ENCODE results near the gene ITGAL. TPM values are rescaled to one million over a fixed set of nuclear protein-coding genes. Genes with fewer than 3 reads are reported as not detected.
A peak's percentile ranks its signal among the peaks of the same experiment; 100 is the strongest.
"Not testable (repeated sequence)": the region's sequence is repeated elsewhere in the genome, so short reads cannot be mapped to it uniquely, and the experiment has no call there.

The ITGAL gene
- total RNA-seq, 1 experiment from 2014 or later = not detected

DNA sequence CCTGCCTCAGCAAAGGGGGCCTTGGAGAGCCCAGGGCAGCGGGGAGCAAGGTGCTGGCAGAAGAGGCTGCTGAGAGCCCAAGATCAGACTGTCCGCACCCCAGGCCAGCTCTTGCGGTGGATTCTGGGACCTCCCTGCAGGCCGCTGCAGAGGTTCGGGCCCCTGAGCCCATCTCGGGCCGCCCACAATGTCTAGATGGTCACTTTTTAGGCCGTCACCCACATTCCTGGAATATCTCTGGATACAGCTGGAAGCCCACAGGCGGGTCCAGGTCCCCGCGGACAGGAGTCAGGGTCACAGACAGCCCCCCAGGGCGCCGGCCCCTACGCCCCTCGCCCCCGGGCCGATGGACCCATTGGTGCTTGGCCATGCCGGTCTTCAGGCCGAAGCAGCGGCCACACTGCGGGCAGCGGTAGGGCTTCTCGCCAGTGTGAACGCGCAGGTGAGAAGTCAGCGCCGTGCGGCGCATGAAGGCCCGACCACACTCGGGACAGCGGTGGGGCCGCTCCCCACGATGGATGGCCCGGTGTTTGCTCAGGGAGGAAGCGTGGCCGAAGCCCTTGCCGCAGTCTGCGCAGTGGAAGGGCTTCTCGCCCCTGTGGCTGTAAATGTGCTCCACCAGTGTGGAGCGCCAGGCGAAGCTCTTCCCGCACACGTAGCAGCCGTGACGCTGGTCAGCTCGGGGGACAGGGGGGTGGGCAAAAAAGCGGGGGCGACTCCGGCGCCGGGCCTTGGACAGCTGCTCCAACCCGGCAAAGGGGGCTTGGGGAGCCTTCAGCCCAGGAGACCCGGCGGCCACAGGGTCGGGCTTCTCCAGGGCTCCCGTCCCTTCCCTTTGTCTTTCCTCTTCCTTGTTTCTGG is 60.0 kb downstream of the ITGAL start:
- DNase-seq (ENCODE audit: low read depth in 1 of 2, low spot score in 2 of 2) = no peak
- H3K9me3 ChIP-seq (replicated peaks) = no peaks in the 10 kb centered on the region
- H3K27me3 ChIP-seq (replicated peaks) = no peaks in the 10 kb centered on the region
- H3K4me1 ChIP-seq (replicated peaks) = peaks cover 23% of the 10 kb centered on the region
- H3K36me3 ChIP-seq = no peaks in the 10 kb centered on the region
- no peak overlapping the region for H3K4me3 ChIP-seq
- H3K27ac ChIP-seq = no peak overlapping the region

DNA sequence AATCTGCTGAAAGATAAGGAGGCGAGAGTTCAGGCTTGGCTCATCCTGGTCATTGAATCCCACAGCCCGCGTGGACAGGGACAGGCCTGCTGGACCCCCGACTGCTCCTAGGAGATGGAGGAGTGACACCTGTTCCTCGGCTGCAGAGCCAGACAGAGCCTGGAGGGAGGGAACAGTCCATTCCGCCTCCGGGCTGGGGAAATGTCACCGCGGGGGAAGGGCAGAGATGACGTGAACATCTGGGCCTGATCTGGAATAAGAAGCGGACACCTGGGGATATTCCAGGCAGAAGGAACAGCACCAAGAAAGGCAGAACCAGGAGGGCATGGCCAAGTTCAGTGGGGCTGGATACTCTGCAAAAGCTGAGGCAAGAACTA is 60.6 kb downstream of the ITGAL start:
- Histone ChIP-seq H3K9me3 (replicated peaks) (no peaks in the 10 kb centered on the region), H3K4me1 (replicated peaks) (peaks cover 20% of the 10 kb centered on the region), H3K27ac (no peak overlapping the region), H3K27me3 (replicated peaks) (no peaks in the 10 kb centered on the region), H3K36me3 (no peaks in the 10 kb centered on the region), H3K4me3 (no peak overlapping the region)
- no peak for DNase-seq (ENCODE audit: low read depth in 1 of 2, low spot score in 2 of 2)

DNA sequence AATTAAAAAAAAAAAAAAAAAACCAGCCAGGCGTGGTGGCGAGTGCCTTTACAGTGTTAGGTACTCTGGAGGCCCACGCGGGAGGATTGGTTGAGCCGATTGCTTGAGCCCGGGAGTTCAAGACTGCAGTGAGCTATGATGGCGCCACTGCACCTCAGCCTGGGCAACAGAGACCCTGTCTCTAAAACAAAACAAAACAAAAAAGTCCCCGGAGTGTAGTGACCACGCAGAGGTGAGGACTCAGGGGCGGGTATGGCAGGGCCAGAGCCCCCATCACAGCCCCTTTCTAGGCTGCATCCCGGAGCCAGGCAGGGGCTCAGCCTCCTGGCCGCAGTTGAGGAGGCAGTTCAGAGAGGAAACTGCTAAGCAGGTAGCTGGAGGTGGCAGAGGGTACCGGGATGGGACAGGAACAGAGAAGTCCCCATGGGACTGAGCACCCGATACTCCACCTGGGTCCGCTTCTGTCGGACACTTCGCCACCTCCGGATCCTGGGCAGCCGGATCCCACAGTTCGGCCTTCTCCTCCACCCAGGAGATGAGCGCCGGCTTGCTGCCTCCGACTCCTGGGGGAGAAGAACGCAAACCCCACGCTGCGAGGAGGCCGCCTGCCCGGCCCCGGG is 61.3 kb downstream of the ITGAL start:
- peaks cover 20% of the 10 kb centered on the region for H3K4me1 ChIP-seq (replicated peaks)
- no peaks in the 10 kb centered on the region for H3K36me3 ChIP-seq
- DNase-seq (ENCODE audit: low read depth in 1 of 2, low spot score in 2 of 2) = no peak
- peak overlapping the region; percentile 47 for H3K4me3 ChIP-seq
- peak overlapping the region; percentile 73; the same call in 1 of the 2 replicates for H3K27ac ChIP-seq
- no peaks in the 10 kb centered on the region for H3K9me3 ChIP-seq (replicated peaks)
- no peaks in the 10 kb centered on the region for H3K27me3 ChIP-seq (replicated peaks)

DNA sequence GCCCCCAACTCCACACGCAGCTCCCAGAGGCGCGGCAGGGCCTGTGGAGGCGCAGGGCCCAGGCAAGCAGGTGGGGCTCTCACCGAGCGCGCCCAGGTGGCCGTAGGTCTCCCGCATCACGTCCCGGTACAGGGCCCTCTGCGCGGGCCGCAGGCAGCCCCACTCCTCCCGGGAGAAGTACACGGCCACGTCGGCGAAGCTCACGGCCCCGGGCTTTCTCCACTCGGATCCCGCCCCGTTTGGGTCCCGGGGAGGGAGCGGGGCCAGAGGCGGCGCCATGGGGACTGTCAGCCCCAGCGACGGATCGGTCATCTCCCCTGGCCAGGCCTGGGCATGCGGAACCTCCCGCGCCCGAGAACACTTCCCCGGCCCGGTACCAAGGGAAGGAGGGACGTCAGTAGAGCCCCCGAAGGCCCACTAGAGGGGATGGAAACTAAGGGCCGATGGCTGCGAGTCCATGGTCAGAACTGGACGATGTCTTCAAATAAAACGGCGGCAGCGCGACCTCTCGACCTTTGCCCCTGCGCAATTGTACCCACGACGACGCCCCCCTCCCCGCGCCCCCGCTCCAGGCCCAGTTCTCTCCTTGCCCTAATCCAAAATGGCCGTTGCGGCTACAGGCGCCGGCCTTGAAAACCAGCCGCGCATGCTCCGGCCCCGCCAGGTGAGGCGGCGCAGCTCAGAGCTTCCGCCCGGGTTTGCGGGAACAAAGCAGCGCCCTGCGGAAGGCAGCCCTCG is 62.0 kb downstream of the ITGAL start, which contains the start of gene ZNF747:
ZNF747 (minus strand) TSS at position 491 of the 738 bp plus-strand sequence; CDS start at position 312, 179 bp downstream.
- peaks cover 20% of the 10 kb centered on the region for H3K4me1 ChIP-seq (replicated peaks)
- H3K4me3 ChIP-seq = peak within 1 kb of the TSS; percentile 47
- peak; percentile 77 to 79 for DNase-seq (ENCODE audit: low read depth in 1 of 2, low spot score in 2 of 2)
- H3K27ac ChIP-seq = peak within 1 kb of the TSS; percentile 73
- H3K9me3 ChIP-seq (replicated peaks) = no peaks in the 10 kb centered on the region
- no peaks in the 10 kb centered on the region for H3K36me3 ChIP-seq
- no peaks in the 10 kb centered on the region for H3K27me3 ChIP-seq (replicated peaks)

DNA sequence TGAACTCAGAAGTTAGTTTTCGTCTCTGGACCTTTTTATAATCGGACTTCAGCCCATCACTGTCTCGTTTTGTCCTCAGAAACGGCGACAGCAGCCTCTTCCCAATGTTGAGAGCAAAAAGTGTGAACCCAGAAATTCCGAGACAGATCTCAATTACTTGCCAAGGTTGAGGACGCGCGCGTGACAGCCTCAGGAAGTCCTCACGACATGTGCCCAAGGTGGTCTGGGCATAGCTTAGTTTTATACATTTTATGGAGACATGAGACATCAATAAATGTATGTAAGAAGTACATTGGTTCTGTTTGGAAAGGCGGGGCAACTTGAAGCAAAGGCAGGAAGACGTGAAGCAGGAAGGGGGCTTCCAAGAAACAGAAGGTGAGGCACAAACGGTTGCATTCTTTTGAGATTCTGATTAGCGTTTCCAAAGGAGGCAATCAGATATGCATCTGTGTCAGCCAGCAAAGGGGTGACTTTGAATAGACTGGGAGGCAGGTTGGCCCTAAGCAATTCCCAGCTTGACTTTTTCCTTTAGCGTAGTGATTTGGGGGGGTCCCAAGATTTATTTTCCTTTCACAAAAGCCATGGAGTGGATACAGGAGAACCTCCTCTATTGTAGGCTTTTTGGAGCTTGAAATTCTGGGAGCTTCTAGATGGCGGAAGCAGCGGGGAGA is 62.7 kb downstream of the ITGAL start:
- peaks cover 20% of the 10 kb centered on the region for H3K4me1 ChIP-seq (replicated peaks)
- H3K9me3 ChIP-seq (replicated peaks) = no peaks in the 10 kb centered on the region
- peak overlapping the region; percentile 73 for H3K27ac ChIP-seq
- H3K36me3 ChIP-seq = no peaks in the 10 kb centered on the region
- peak in 1 of 2 experiments; percentile 35 for DNase-seq (ENCODE audit: low read depth in 1 of 2, low spot score in 2 of 2)
- peak overlapping the region; percentile 47 for H3K4me3 ChIP-seq
- no peaks in the 10 kb centered on the region for H3K27me3 ChIP-seq (replicated peaks)

DNA sequence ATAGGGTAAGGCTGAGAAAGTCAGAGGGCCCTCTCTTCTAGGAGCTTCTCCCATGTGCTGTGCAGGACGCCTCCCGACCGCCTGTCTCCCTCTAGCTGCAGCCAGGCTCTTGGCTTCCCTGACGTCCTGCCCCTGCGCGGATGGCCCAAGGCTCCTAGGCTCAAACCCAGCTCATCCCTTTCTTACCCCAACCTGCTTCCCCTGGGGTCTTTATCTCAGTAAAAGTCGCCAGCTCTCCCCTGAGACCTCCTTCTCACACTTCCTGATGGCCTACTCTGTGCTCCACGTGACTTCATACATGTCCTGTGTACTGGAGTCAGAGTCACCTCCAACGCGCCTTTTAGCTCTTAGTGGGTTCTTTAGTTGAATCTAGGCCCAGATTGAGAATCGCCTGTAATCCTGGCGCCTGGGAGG is 63.2 kb downstream of the ITGAL start:
- no peaks in the 10 kb centered on the region for H3K36me3 ChIP-seq
- H3K4me3 ChIP-seq = peak overlapping the region; percentile 47
- no peaks in the 10 kb centered on the region for H3K9me3 ChIP-seq (replicated peaks)
- DNase-seq (ENCODE audit: low read depth in 1 of 2, low spot score in 2 of 2) = peak in 1 of 2 experiments; percentile 39
- H3K4me1 ChIP-seq (replicated peaks) = peaks cover 20% of the 10 kb centered on the region
- H3K27me3 ChIP-seq (replicated peaks) = no peaks in the 10 kb centered on the region
- H3K27ac ChIP-seq = no peak overlapping the region

DNA sequence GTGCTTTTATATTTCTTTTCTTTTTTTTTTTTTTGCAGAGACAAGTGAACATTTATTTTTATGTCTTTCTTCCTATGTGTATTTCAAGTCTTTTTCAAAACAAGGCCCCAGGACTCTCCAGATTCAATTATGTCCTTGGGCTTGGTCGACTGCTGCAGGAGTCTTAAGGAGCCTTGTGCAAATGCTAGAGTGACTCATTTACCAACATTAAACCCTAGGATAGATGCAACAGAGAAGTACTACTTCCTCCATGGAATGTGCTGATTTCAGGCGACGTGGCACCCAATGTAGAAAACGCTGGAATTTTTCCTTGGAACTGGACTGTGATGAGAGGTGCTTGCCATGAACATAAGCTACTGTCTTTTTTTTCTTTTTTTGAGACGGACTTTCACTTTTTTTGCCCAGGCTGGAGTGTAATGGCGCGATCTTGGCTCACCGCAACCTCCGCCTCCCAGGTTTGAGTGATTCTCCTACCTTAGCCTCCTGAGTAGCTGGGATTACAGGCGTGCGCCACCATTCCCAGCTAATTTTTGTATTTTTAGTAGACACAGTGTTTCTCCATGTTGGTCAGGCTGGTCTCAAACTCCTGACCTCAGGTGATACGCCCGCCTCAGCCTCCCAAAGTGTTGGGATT is 64.0 kb downstream of the ITGAL start:
- H3K27ac ChIP-seq; H3K9me3 ChIP-seq (replicated peaks); H3K4me3 ChIP-seq; H3K27me3 ChIP-seq (replicated peaks); H3K36me3 ChIP-seq; DNase-seq (ENCODE audit: low read depth in 1 of 2, low spot score in 2 of 2): not testable (repeated sequence)
- H3K4me1 ChIP-seq (replicated peaks) = peaks cover 24% of the 10 kb centered on the region

DNA sequence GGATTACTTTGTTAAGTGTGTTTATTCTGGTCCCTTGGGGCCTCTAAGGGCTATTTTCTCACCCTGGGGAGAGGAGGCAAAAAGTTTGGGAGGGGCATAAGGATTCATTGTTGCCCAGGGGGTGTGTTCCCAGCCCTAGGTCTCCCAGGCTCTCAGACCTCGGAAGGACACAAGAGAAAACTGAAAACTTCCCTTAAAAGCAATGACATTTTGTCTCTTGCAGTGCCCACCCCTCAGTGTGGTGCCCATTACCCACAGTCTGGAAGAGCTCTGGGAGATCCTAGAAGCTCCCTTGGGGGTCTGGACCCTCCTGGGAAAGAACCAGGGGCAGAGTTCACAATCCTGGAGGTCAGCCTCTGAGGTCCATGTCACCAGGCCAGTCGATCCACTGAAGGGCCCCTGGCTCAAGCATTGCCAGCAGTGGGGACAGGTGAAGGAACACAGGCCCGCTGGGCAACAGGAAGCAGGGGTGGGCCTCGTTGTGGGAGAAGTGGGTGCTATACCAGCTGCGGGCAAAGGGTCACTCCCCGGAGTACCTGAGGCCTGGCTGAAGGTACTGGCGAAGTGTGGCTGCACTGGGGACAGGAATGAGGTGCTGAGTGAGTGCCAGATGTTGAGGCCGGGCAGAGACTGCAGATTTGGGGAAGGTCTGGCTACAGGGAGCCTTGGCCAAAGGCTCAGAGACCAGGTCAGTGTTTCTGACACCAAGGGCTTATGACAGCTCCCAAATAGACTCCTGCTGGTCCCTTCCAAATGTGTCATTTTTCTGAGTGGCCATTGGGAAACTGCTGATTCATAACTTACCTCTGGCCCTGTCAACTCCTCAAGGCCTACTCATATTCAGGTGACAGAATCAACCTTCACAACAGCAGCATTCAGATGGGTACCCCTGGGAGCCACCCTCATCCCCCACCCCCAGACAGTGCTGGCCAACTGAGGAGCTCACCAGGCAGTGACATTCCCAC is 66.7 kb downstream of the ITGAL start:
- Histone ChIP-seq H3K4me3 (no peak overlapping the region), H3K4me1 (replicated peaks) (peaks cover 20% of the 10 kb centered on the region), H3K27ac (no peak overlapping the region), H3K9me3 (replicated peaks) (no peaks in the 10 kb centered on the region), H3K36me3 (no peaks in the 10 kb centered on the region), H3K27me3 (replicated peaks) (no peaks in the 10 kb centered on the region)
- no peak for DNase-seq (ENCODE audit: low read depth in 1 of 2, low spot score in 2 of 2)

DNA sequence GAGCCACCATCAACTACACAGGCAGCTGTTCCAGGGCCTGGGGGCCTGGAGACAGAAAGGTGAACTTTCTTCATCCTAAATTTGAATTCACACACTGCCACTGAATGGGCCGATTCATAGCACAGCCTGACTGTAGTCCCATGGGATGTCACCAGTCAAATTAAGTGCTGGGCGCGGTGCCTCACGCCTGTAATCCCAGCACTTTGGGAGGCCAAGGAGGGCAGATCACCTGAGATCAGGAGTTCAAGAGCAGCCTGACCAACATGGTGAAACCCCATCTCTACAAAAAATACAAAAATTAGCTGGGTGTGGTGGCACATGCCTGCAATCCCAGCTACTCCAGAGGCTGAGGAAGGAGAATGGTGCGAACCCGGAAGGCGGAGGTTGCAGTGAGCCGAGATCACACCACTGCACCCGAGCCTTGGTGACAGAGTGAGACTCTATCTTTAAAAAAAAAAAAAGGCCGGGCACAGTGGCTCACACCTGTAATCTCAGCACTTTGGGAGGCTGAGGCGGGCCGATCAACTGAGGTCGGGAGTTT is 67.5 kb downstream of the ITGAL start:
- not testable (repeated sequence) for H3K36me3 ChIP-seq; DNase-seq (ENCODE audit: low read depth in 1 of 2, low spot score in 2 of 2); H3K27ac ChIP-seq; H3K9me3 ChIP-seq (replicated peaks); H3K4me3 ChIP-seq; H3K27me3 ChIP-seq (replicated peaks)
- H3K4me1 ChIP-seq (replicated peaks) = peaks cover 15% of the 10 kb centered on the region

DNA sequence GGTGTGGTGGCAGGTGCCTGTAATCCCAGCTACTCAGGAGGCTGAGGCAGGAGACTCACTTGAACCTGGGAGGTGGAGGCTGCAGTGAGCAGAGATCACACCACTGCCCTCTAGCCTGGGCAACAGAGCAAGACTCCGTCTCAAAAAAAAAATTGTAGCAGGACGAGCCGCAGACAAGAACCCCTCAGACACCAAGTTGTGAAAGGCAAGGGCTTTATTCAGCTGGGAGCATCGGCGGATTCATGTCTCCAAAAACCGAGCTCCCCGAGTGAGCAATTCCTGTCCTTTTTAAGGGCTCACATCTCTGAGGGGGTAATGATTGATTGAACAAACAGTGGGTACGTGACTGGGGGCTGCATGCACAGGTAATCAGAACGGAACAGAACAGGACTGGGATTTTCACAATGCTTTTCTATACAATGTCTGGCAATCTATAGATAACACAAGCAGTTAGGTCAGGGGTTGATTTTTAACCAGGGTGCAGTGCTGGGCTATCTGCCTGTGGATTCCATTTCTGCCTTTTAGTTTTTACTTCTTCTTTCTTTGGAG is 68.4 kb downstream of the ITGAL start:
- not testable (repeated sequence) for DNase-seq (ENCODE audit: low read depth in 1 of 2, low spot score in 2 of 2); H3K4me3 ChIP-seq; H3K27me3 ChIP-seq (replicated peaks); H3K36me3 ChIP-seq; H3K9me3 ChIP-seq (replicated peaks); H3K27ac ChIP-seq; H3K4me1 ChIP-seq (replicated peaks)

DNA sequence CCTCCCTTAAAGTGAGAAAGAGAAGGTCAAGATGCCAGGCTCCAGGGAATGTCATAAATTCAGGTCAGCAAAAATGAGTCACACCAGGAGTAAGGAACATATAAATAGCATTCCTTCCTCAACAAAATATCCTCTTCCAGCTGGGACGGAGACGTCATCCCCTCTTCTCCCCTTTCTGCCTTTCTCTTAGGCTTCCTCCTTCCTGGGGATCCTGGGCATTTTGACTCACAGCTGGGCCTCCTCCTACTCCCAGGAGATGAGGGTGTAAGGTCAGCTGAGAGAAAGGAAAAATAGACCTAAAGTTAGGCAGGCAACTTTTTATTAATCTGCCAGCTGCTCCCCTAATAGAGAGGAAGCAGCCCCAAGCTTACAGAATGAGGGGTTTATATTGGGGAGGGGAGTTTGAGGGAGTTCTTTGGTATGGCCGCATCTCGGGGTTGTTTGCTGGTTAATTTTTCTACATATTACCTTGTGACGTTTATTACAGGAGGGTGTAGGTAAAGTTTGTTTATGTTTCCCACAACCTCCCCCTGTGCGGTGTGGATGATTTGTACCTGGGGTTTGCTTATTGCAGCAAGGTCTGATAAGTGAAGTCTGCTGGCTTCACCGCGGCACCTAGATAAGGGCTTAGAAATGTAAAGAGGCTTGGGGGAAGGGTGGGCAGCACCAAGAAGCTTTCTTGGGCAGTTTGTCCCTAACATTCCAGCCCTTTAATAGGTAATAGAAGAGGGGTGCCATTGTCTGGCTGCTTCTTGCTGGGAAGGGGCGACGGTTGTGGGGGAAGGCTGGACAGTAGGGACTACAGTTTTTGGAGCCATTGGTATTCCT is 69.2 kb downstream of the ITGAL start:
- H3K9me3 ChIP-seq (replicated peaks) = no peaks in the 10 kb centered on the region
- H3K4me3 ChIP-seq = no peak overlapping the region
- H3K4me1 ChIP-seq (replicated peaks) = peaks cover 5% of the 10 kb centered on the region
- no peaks in the 10 kb centered on the region for H3K27me3 ChIP-seq (replicated peaks)
- DNase-seq (ENCODE audit: low read depth in 1 of 2, low spot score in 2 of 2) = peak in 1 of 2 experiments; percentile 12
- no peaks in the 10 kb centered on the region for H3K36me3 ChIP-seq
- H3K27ac ChIP-seq = no peak overlapping the region

Measured in SJSA1 (cell line).